Adipose tissue (tissue), 3 donors: ENCODE measurements around the gene BIK. TPM values are rescaled to one million over a fixed set of nuclear protein-coding genes. Genes with fewer than 3 reads are reported as not detected.
A peak's percentile ranks its signal among the peaks of the same experiment; 100 is the strongest.
"Not testable (repeated sequence)": the region's sequence is repeated elsewhere in the genome, so short reads cannot be mapped to it uniquely, and the experiment has no call there.

ENCODE experiments used
- H3K27ac ChIP-seq: one replicate; pipeline ENCODE4 v1.5.1; 2013; ENCODE audit warnings: low read depth, low read length
- WGBS, 3 donors: extraction: QIAGEN DNeasy Blood & Tissue Kit; methylation state at CpG; one replicate each; pipeline ENCODE4 v1.1.7; 2013; 5-methylcytosine and 5-hydroxymethylcytosine counted together
- polyA plus RNA-seq, 3 donors: library from polyadenylated mRNA; stranded (reverse); fragments of 200-250 nt; gene quantifications; one replicate each; pipeline ENCODE4 v1.2.3, GENCODE V29; 2013
- donor health status: healthy with polysubstance abuse.
- donor health status: Bipolar disorder and iron deficiency.
- donor health status: healthy.

BIK gene
- polyA plus RNA-seq, 3 donors: 1.00 to 1.0 TPM; not detected in 1

GRCh38 chr22:43129426-43130425, 19.2 kb downstream of the BIK start:
- 46 to 60% (median 54%) methylated on average over 15 to 16 of the region's 16 CpGs for WGBS, 3 donors
- no peak overlapping the region for H3K27ac ChIP-seq

- no peak overlapping the region for H3K27ac ChIP-seq
Observed at GRCh38 chr22:43131773-43132501, 21.4 kb downstream of the BIK start.

GRCh38 chr22:43133401-43133800, 22.9 kb downstream of the BIK start:
- WGBS, 3 donors: 86 to 96% (median 91%) methylated on average over 9 of the region's 9 CpGs
- H3K27ac ChIP-seq: no peak overlapping the region

More at GRCh38 chr22:43131773-43132501, 21.4 kb downstream of the BIK start:
- WGBS, 3 donors: 81 to 87% (median 82%) methylated on average over 17 of the region's 17 CpGs

- H3K27ac ChIP-seq: no peak overlapping the region
- WGBS, 3 donors: 95 to 96% (median 96%) methylated on average over 4 of the region's 4 CpGs
Observed at GRCh38 chr22:43134553-43134952, 24.0 kb downstream of the BIK start.

- 89 to 93% (median 92%) methylated on average over 5 of the region's 5 CpGs for WGBS, 3 donors
- H3K27ac ChIP-seq: no peak overlapping the region
Observed at GRCh38 chr22:43135565-43135964, 25.0 kb downstream of the BIK start.

GRCh38 chr22:43136255-43136654, 25.7 kb downstream of the BIK start:
- WGBS, 3 donors: 31 to 51% (median 35%) methylated on average over 9 of the region's 9 CpGs
- H3K27ac ChIP-seq: no peak overlapping the region

GRCh38 chr22:43136801-43137200, 26.3 kb downstream of the BIK start:
- WGBS, 3 donors: 63 to 73% (median 63%) methylated on average over 10 of the region's 10 CpGs
- H3K27ac ChIP-seq: no peak overlapping the region

GRCh38 chr22:43142880-43143562, 32.5 kb downstream of the BIK start, which contains the start of gene MCAT:
Gene MCAT, minus strand, starts transcription at chr22:43143398. Its CDS starts 50 bp downstream, at chr22:43143348.
- H3K27ac ChIP-seq: no peak within 1 kb of the TSS
- WGBS, 3 donors: 0 to 1% (median 0%) methylated on average over 79 to 83 of the region's 83 CpGs

- WGBS, 3 donors: 63 to 85% (median 76%) methylated on average over 3 of the region's 3 CpGs
- no peak overlapping the region for H3K27ac ChIP-seq
Observed at GRCh38 chr22:43144949-43145348, 34.4 kb downstream of the BIK start.

- WGBS, 3 donors: 90 to 93% (median 93%) methylated on average over 8 of the region's 8 CpGs
Observed at GRCh38 chr22:43145371-43145770, 34.8 kb downstream of the BIK start.

GRCh38 chr22:43146332-43146731, 35.8 kb downstream of the BIK start:
- WGBS, 3 donors: 55 to 85% (median 65%) methylated on average over 15 of the region's 15 CpGs
- H3K27ac ChIP-seq: not testable (repeated sequence)

More at GRCh38 chr22:43145371-43145770, 34.8 kb downstream of the BIK start:
- not testable (repeated sequence) for H3K27ac ChIP-seq

GRCh38 chr22:43147821-43148220, 37.3 kb downstream of the BIK start:
- no peak overlapping the region for H3K27ac ChIP-seq
- 40 to 67% (median 46%) methylated on average over 8 of the region's 8 CpGs for WGBS, 3 donors

GRCh38 chr22:43148581-43148980, 38.0 kb downstream of the BIK start:
- 45 to 58% (median 52%) methylated on average over 6 of the region's 6 CpGs for WGBS, 3 donors
- H3K27ac ChIP-seq: no peak overlapping the region

- no peak overlapping the region for H3K27ac ChIP-seq
- WGBS, 3 donors: 68 to 77% (median 72%) methylated on average over 15 of the region's 15 CpGs
Observed at GRCh38 chr22:43150731-43151206, 40.2 kb downstream of the BIK start.

- H3K27ac ChIP-seq: peak within 1 kb of the TSS; percentile 65
- WGBS, 3 donors: 0 to 3% (median 1%) methylated on average over 51 to 75 of the region's 75 CpGs
Observed at GRCh38 chr22:43151251-43152002, 40.9 kb downstream of the BIK start, which contains the start of gene TSPO. Gene TSPO, plus strand, starts transcription at chr22:43151559. Its CDS starts 7,680 bp downstream, at chr22:43159239.

GRCh38 chr22:43152003-43152356, 41.4 kb downstream of the BIK start:
- WGBS, 3 donors: 2 to 28% (median 7%) methylated on average over 18 of the region's 18 CpGs

GRCh38 chr22:43152357-43153071, 42.0 kb downstream of the BIK start:
- H3K27ac ChIP-seq: peak overlapping the region; percentile 65
- 3 to 14% (median 4%) methylated on average over 22 of the region's 22 CpGs for WGBS, 3 donors

More at GRCh38 chr22:43152003-43152356, 41.4 kb downstream of the BIK start:
- H3K27ac ChIP-seq: peak overlapping the region; percentile 65
